Measurements from ENCODE around the gene NCAPD2.
A peak's percentile ranks its signal among the peaks of the same experiment; 100 is the strongest.
"Not testable (repeated sequence)": the region's sequence is repeated elsewhere in the genome, so short reads cannot be mapped to it uniquely, and the experiment has no call there.

NCAPD2 gene

GRCh38 chr12:6488240-6488639 is 5.7 kb upstream of the NCAPD2 start:
- Histone ChIP-seq H3K9ac (no peak overlapping the region), H3K4me3 (ENCODE audit: low read depth, low read length) (no peak overlapping the region), H3K27ac (no peak overlapping the region), H2AFZ (no peak overlapping the region), H3K27me3 (ENCODE audit: control insufficient read depth, insufficient read depth, low read length) (no peaks in the 10 kb centered on the region), H3K4me1 (no peaks in the 10 kb centered on the region), H3K79me2 (no peaks in the 10 kb centered on the region), H3K9me3 (ENCODE audit: control insufficient read depth, low read length) (no peaks in the 10 kb centered on the region), H3K4me2 (ENCODE audit: low read length) (no peak overlapping the region), H3K36me3 (ENCODE audit: control insufficient read depth, insufficient read depth, low read length) (no peaks in the 10 kb centered on the region)
- TF ChIP-seq, protein P1, sequence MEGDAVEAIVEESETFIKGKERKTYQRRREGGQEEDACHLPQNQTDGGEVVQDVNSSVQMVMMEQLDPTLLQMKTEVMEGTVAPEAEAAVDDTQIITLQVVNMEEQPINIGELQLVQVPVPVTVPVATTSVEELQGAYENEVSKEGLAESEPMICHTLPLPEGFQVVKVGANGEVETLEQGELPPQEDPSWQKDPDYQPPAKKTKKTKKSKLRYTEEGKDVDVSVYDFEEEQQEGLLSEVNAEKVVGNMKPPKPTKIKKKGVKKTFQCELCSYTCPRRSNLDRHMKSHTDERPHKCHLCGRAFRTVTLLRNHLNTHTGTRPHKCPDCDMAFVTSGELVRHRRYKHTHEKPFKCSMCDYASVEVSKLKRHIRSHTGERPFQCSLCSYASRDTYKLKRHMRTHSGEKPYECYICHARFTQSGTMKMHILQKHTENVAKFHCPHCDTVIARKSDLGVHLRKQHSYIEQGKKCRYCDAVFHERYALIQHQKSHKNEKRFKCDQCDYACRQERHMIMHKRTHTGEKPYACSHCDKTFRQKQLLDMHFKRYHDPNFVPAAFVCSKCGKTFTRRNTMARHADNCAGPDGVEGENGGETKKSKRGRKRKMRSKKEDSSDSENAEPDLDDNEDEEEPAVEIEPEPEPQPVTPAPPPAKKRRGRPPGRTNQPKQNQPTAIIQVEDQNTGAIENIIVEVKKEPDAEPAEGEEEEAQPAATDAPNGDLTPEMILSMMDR (IDR thresholded peaks at IDR 0.05): no peak

DNA sequence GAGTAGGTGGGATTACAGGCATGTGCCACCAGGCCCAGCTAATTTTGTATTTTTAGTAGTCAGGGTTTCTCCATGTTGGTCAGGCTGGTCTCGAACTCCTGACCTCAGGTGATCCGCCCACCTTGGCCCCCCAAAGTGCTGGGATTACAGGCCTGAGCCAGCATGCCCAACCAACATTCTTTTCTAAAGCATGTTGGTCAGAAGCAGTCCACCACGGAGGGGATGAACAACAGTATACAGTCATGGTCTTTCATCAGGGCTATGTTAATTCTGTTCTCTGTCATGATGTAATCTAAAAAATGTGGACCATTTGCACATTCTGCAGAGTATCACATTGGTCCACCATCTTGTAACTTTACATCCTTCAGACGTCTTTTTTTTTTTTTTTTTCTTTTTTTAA is 4.5 kb upstream of the NCAPD2 start:
- Histone ChIP-seq H3K36me3 (ENCODE audit: control insufficient read depth, insufficient read depth, low read length) (no peaks in the 10 kb centered on the region), H3K4me2 (ENCODE audit: low read length) (no peak overlapping the region), H3K4me3 (ENCODE audit: low read depth, low read length) (no peak overlapping the region), H3K9ac (no peak overlapping the region), H3K27me3 (ENCODE audit: control insufficient read depth, insufficient read depth, low read length) (no peaks in the 10 kb centered on the region), H3K79me2 (peaks cover under 1% of the 10 kb centered on the region), H3K9me3 (ENCODE audit: control insufficient read depth, low read length) (no peaks in the 10 kb centered on the region), H3K27ac (no peak overlapping the region), H3K4me1 (peaks cover 4% of the 10 kb centered on the region), H2AFZ (no peak overlapping the region)
- TF ChIP-seq, protein P1 (IDR thresholded peaks at IDR 0.05): no peak

DNA sequence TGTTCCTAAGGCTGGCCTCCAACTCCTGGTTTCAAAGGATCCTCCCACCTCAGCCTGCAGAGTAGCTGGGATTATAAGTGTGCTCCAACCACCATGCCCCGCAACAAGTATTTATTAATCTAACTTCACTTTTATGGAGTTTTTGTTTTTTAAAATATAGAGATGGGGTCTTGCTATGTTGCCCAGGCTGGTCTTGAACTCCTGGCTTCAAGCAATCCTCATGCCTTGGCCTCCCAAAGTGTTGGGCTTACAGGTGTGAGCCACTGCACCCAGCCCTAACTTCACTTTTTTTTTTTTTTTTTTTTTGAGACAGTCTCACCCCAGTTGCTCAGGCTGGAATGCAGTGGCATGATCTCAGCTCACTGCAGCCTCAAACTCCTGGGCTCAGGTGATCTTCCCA is 3.2 kb upstream of the NCAPD2 start:
- not testable (repeated sequence) for H3K9ac ChIP-seq; H3K9me3 ChIP-seq (ENCODE audit: control insufficient read depth, low read length); H3K27me3 ChIP-seq (ENCODE audit: control insufficient read depth, insufficient read depth, low read length); H2AFZ ChIP-seq; H3K27ac ChIP-seq; H3K36me3 ChIP-seq (ENCODE audit: control insufficient read depth, insufficient read depth, low read length); H3K4me2 ChIP-seq (ENCODE audit: low read length); H3K4me3 ChIP-seq (ENCODE audit: low read depth, low read length)
- Histone ChIP-seq H3K4me1 (peaks cover 11% of the 10 kb centered on the region), H3K79me2 (peaks cover 11% of the 10 kb centered on the region)

GRCh38 chr12:6492838-6493496 is 935 bp upstream of the NCAPD2 start, which contains the start of gene MRPL51:
TSS of gene MRPL51 (minus strand) at chr12:6493262. CDS start at chr12:6493136, 126 bp downstream.
- Histone ChIP-seq H3K4me1 (peaks cover 11% of the 10 kb centered on the region), H3K9me3 (ENCODE audit: control insufficient read depth, low read length) (no peaks in the 10 kb centered on the region), H2AFZ (peak within 1 kb of the TSS; percentile 99), H3K4me2 (ENCODE audit: low read length) (peak within 1 kb of the TSS; percentile 94), H3K36me3 (ENCODE audit: control insufficient read depth, insufficient read depth, low read length) (no peaks in the 10 kb centered on the region), H3K9ac (peak within 1 kb of the TSS; percentile 33), H3K4me3 (ENCODE audit: low read depth, low read length) (peak within 1 kb of the TSS; percentile 94), H3K27ac (peak within 1 kb of the TSS; percentile 95), H3K79me2 (peaks cover 24% of the 10 kb centered on the region), H3K27me3 (ENCODE audit: control insufficient read depth, insufficient read depth, low read length) (no peaks in the 10 kb centered on the region)
- TF ChIP-seq, protein P1 (IDR thresholded peaks at IDR 0.05): no peak

DNA sequence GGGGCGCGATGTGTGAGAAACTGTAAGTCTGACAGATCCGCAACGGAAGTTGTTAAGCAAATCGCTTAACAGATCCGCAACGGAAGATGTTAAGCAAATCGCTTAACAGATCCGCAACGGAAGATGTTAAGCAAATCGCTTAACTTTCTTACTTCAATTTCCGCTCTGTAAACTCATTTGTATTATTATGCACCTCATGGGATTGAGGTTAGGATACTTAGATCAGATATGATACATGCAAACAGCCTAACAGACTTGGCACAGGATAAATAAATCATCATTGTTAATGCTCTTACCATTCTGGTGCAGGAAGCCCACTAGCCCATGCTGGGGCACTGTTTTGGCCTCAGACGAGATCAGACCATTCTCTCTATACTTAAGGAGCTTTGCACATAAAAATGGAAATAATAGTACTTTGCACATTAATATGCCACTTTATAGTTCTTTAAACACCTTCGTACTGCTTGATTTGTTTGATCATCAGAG is 399 bp downstream of the NCAPD2 start:
- H3K36me3 ChIP-seq (ENCODE audit: control insufficient read depth, insufficient read depth, low read length): no peaks in the 10 kb centered on the region
- peak overlapping the region; percentile 95 for H3K27ac ChIP-seq
- peaks cover 27% of the 10 kb centered on the region for H3K79me2 ChIP-seq

More for the DNA sequence above, 399 bp downstream of the NCAPD2 start:
- TF ChIP-seq, protein P1 (IDR thresholded peaks at IDR 0.05): no peak
- no peaks in the 10 kb centered on the region for H3K9me3 ChIP-seq (ENCODE audit: control insufficient read depth, low read length)
- peak overlapping the region; percentile 94 for H3K4me3 ChIP-seq (ENCODE audit: low read depth, low read length)
- H2AFZ ChIP-seq: peak overlapping the region; percentile 72
- no peak overlapping the region for H3K9ac ChIP-seq
- no peaks in the 10 kb centered on the region for H3K27me3 ChIP-seq (ENCODE audit: control insufficient read depth, insufficient read depth, low read length)
- H3K4me2 ChIP-seq (ENCODE audit: low read length): peak overlapping the region; percentile 79
- H3K4me1 ChIP-seq: peaks cover 11% of the 10 kb centered on the region

Data from parathyroid adenoma (tissue), 2 donors.